HG03280 (cell line): ENCODE measurements around the gene CTXND1.

Experiments used
- ATAC-seq: cut with Tn5 transposase; IDR thresholded peaks from one replicate; pipeline ENCODE4 v1.9.1; 2021; ENCODE audit warnings: mild to moderate bottlenecking, moderate library complexity; ENCODE audit not compliant: unreplicated experiment

CTXND1 gene

DNA sequence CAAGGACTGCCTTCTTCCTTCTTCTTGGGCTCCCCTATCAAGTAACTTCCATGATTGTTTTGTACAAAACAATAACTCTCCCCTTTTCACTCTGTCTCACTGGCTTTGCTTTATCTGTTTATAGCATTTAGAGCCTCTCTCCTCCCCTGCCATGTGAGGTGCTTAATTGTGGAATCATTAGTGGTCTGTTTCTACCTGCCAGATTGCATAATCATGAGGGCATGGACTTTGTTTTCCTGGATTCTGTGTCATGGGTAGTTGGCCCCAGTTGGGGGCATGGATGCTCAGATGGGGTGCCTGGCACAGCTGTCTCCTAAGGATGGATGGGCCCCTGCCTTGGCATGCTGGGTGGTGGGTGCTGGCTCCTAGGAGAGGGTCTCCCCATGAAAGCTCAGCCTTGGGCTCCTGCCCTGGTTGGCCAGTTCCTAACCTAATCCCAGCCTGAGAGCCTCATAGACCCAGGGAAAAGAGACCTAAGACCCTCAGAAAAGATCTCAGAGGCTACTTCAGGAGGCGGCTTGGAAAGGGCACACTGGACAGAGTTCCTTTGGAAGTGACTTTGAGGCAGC, 8.0 kb upstream of the CTXND1 start:
- no peak for ATAC-seq

GRCh38 chr15:80251428-80252120, 439 bp downstream of the CTXND1 start:
- no peak for ATAC-seq

DNA sequence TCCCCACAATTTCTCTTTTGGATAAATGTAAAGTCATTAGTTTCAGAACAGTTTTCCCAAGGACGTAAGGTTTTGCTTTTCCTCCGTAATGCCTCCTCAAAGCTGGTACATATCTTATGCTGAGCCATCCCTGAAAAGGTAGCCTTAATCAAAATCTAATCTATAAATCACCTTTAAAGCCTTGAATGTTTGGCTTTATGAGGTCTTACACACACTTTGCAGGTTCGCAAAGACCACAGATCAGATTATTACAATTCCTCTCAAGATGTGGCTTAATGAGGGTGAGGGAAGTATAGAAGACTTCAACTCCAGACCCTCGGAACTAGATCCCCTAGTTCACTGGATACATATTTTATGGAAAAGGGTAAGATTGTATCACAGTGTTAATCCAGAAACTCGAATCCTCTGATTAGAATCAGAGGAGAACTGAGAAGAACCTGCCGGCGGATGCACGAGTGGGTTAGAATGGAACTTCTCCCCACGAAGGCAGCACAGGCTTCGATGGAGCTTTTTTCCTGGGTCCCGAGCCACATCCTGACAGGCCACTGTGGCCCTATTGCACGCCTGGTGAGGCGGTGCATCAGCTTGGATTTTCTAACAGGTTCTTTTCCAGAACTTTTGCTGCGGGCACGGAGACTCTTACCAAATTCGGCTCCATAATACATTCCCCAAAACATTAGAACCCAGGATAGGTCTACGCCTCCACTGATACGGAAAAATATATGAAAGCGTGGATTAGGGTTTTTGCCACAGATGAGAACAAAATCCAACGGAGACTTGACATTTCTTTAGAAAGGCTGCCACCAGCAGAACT, 1.2 kb downstream of the CTXND1 start:
- no peak for ATAC-seq

GRCh38 chr15:80249973-80250372, 2.0 kb downstream of the CTXND1 start:
- no peak for ATAC-seq

- ATAC-seq: no peak
Measured at GRCh38 chr15:80247320-80247719, 4.7 kb downstream of the CTXND1 start.

DNA sequence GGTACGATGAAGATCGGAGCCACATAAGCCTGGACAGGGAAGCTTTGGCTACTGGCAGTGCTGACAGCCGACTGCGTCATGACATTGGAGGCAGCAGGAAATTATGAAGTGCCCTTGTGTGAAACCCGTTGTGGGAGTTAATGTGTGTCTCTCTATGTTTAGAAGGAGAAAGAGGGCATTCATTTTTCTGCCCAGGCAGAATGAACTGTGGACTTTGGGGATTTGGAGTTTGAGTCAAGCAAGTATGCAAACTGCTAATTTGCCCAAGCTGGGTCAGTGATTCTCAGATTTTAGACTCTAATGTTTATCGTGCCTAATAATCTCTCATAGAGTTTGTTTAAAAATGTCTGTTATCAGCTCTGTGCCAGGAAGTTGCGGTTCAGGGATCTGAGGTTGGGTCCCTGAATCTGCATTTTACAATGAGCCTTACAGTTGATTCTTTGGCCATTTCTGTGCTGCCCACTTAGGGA, 5.6 kb downstream of the CTXND1 start:
- no peak for ATAC-seq

DNA sequence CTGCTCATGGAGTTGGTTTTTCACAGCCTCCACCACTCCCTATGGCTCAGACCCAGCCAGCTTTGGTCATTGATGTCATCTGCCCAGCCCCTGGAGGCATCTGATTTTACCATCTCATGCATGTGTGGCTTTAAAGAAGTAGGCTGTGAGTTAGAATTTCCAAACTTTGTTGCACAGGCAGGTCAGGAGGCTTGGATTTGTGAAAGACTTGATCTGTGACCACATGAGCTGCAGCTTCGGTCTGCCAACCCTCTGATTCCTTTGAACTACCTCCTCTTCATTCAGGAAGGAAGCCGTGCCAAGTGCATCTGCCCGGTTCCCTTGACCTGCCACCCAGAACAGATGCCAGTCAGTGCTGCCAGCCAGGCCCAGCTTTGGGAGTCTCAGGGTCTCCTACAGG, 9.2 kb downstream of the CTXND1 start:
- ATAC-seq: no peak

DNA sequence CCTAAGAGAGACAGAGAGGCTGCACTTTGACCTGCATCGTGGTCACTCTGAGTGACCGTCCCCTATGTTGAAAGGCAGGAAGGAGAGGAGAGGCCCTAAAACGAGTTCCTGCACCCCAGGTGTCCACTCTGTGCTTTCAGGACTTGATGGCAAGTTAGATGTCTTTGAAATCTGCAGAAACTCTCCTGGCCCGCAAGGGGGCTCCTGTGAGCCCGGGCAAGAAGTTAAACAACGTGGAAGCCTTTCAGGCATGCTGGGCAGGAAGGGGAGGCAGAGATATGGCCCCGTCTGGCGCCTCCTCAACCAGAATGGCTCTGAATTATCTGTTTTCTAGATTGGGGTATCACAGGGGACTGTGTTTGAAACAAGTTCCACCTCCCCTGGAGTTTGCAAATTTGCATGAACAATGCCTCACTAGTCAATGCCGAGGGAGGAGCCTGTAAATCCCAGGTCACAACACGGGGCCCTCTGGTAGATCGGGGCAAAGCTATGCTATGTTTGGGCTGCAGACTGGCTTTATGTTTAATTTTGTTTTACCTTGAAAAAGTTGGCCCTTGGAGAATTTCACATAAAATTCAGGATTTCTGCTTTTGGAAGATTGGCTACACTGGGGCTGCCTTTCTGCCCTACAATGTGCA, 9.8 kb downstream of the CTXND1 start:
- ATAC-seq: no peak

- no peak for ATAC-seq
Measured at GRCh38 chr15:80241508-80241907, 10.5 kb downstream of the CTXND1 start.

GRCh38 chr15:80240276-80240675, 11.7 kb downstream of the CTXND1 start:
- no peak for ATAC-seq

GRCh38 chr15:80234883-80235282, 17.1 kb downstream of the CTXND1 start:
- no peak for ATAC-seq

- no peak for ATAC-seq
Measured at GRCh38 chr15:80233581-80233980, 18.4 kb downstream of the CTXND1 start.

- no peak for ATAC-seq
Measured at GRCh38 chr15:80231371-80231770, 20.6 kb downstream of the CTXND1 start.

GRCh38 chr15:80228959-80229610, 22.9 kb downstream of the CTXND1 start:
- ATAC-seq: no peak

DNA sequence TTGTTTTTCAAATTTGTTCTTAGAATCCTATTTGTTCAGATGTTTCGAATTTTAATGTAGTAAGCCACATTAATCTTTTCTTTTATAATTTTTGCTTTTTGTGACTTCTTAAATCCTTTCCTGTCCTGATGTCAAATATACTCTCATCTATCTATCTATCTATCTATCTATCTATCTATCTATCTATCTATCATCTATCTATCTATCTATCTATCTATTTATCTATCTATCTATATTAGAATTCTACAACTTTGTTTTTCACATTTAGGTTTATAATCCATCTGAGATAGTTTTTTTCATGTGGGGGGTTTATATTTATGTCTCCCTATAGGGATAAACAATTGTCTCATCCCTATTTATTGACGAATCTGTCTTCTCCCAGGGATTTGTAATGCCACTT, 32.1 kb downstream of the CTXND1 start:
- no peak for ATAC-seq

- no peak for ATAC-seq
Measured at GRCh38 chr15:80217327-80217900, 34.6 kb downstream of the CTXND1 start.

DNA sequence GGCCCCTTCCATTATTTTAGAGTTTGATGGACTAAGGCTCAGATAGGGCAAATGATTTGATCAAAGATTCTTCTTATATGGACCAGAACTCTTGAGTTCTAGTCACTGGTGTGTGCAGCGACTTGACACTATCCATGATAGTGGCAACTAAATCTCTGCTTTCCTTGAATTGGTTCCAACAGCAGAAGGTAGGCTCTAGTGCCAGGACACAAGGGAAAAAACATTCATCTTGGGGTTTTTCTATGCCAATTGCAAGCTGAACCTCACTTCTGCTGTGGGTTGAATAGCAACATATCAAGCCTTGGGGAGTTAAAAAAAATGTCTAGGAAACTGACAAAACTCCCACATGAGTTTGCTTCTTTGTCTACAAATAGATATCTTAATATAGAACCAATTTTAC, 35.1 kb downstream of the CTXND1 start:
- no peak for ATAC-seq

- ATAC-seq: no peak
Measured at GRCh38 chr15:80216141-80216540, 35.9 kb downstream of the CTXND1 start.

GRCh38 chr15:80214910-80215309, 37.1 kb downstream of the CTXND1 start:
- no peak for ATAC-seq

- ATAC-seq: no peak
Measured at GRCh38 chr15:80211976-80212375, 40.0 kb downstream of the CTXND1 start.
